Measurements from ENCODE around the gene CBLIF. TPM values are rescaled to one million over a fixed set of nuclear protein-coding genes. Genes with fewer than 3 reads are reported as not detected.

CBLIF gene
- total RNA-seq, 2 experiments from 2014 or later: not detected

DNA sequence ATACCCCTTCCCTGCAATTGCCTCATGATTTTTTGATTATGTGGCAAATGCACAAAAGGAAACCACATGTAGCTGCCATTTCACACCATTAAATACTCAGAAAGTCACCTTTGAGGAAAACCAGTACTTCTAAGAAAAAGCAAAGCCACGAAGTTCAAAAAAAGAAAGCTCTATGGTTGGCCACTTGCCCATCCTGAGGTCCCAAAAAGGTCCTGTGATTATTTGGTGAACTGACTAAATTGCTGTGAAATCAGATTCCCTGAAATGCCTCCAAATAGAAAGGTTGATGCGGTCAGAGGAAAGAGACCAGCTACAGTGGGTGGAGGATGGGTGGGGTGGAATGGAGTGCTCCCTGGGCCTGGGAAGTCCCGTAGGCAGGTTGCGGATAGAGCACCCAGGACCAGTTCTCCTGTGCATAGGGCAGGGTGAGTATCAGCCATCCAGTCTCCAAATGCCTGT is 61.6 kb downstream of the CBLIF start:
- DNase-seq: peak; percentile 17
- peak overlapping the region; percentile 69 for H3K27ac Mint-ChIP-seq
- H3K9me3 Mint-ChIP-seq: peaks cover 20% of the 10 kb centered on the region
- H3K36me3 Mint-ChIP-seq (ENCODE audit: low read depth): peaks cover 73% of the 10 kb centered on the region
- H3K27me3 Mint-ChIP-seq: no peaks in the 10 kb centered on the region
- peaks cover 69% of the 10 kb centered on the region for H3K4me1 Mint-ChIP-seq
- ChIA-PET POLR2A (interaction anchor here (0.6 to 0.9 kb wide), 2 partner anchors 9 to 11 kb away, joined by 3 read pairs; no protein-coding TSS in a partner anchor), CTCF (interaction anchor here (1.1 to 2.0 kb wide), 2 partner anchors 13 to 17 kb away, joined by 3 to 5 read pairs; no protein-coding TSS in a partner anchor)
- peak overlapping the region; percentile 28 for H3K4me3 Mint-ChIP-seq

DNA sequence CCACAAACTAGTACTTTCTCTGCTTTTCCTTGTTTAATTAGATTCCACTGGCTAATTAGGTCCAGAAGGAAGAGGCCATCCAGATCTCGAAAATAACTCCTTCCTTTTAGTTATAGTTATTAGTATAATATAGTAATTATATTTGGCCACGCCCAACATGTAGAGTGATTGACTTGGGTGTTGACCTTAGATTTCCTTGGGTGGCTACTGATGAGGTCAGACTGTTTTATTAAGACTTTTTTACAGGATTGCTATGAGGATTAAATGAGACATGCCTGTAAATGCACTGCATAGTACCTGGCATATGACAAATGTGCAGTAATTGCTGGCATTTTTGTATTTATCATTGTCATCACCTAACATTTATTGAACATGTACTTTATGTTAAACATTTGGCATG is 63.2 kb downstream of the CBLIF start:
- Mint-ChIP-seq H3K9me3 (peaks cover 20% of the 10 kb centered on the region), H3K4me3 (no peak overlapping the region), H3K4me1 (peaks cover 72% of the 10 kb centered on the region), H3K27me3 (no peaks in the 10 kb centered on the region), H3K27ac (no peak overlapping the region), H3K36me3 (ENCODE audit: low read depth) (peaks cover 76% of the 10 kb centered on the region)
- no peak for DNase-seq
- POLR2A ChIA-PET: no interaction called here
- CTCF ChIA-PET: no interaction called here

- H3K36me3 Mint-ChIP-seq (ENCODE audit: low read depth): peaks cover 80% of the 10 kb centered on the region
- ChIA-PET CTCF (interaction anchor here (0.6 to 1.4 kb wide), 2 partner anchors 22 to 1476 kb away, joined by 3 read pairs; no protein-coding TSS in a partner anchor), POLR2A (no interaction called here)
- no peak overlapping the region for H3K4me3 Mint-ChIP-seq
- no peaks in the 10 kb centered on the region for H3K27me3 Mint-ChIP-seq
- H3K4me1 Mint-ChIP-seq: peaks cover 72% of the 10 kb centered on the region
- no peak overlapping the region for H3K27ac Mint-ChIP-seq
- peaks cover 19% of the 10 kb centered on the region for H3K9me3 Mint-ChIP-seq
- no peak for DNase-seq
Measured at GRCh38 chr11:59779487-59779886, 65.8 kb downstream of the CBLIF start.

Other genes starting within 250 kb of the CBLIF start
- 10 to 100 TPM; 36.4 to 43.6 TPM for gene OSBP, start 229.7 kb downstream of the CBLIF start, total RNA-seq
- gene PATL1, start 176.5 kb downstream of the CBLIF start, total RNA-seq: 10 to 100 TPM; 47.2 to 59.6 TPM
- not detected for gene OR10V1, start 131.7 kb downstream of the CBLIF start, total RNA-seq
- 10 to 100 TPM; 39.6 to 42.0 TPM for gene STX3, start 90.1 kb downstream of the CBLIF start, total RNA-seq
- gene MRPL16, start 34.7 kb downstream of the CBLIF start, total RNA-seq: 10 to 100 TPM; 77.1 to 78.3 TPM
- not detected for gene TCN1, start 21.0 kb upstream of the CBLIF start, total RNA-seq
- not detected for gene OOSP3, start 33.3 kb upstream of the CBLIF start, total RNA-seq
- gene OOSP1, start 92.9 kb upstream of the CBLIF start, total RNA-seq: not detected
- gene OOSP4A, start 118.5 kb upstream of the CBLIF start, total RNA-seq: not detected
- not detected for gene OOSP4B, start 171.7 kb upstream of the CBLIF start, total RNA-seq
- not detected for gene OOSP2, start 194.9 kb upstream of the CBLIF start, total RNA-seq
- gene MS4A3, start 211.2 kb upstream of the CBLIF start, total RNA-seq: not detected
- gene MS4A2, start 243.2 kb upstream of the CBLIF start, total RNA-seq: not detected

Data from activated CD4-positive, alpha-beta T cell treated with anti-CD3 and anti-CD28 coated beads, Interleukin-2, amount 10 ng/mL, durations not matched to agents 7 days and 5 days (primary cell).